ENCODE data around the gene PSPH.
"Not testable (repeated sequence)": the region's sequence is repeated elsewhere in the genome, so short reads cannot be mapped to it uniquely, and the experiment has no call there.

The PSPH gene

DNA sequence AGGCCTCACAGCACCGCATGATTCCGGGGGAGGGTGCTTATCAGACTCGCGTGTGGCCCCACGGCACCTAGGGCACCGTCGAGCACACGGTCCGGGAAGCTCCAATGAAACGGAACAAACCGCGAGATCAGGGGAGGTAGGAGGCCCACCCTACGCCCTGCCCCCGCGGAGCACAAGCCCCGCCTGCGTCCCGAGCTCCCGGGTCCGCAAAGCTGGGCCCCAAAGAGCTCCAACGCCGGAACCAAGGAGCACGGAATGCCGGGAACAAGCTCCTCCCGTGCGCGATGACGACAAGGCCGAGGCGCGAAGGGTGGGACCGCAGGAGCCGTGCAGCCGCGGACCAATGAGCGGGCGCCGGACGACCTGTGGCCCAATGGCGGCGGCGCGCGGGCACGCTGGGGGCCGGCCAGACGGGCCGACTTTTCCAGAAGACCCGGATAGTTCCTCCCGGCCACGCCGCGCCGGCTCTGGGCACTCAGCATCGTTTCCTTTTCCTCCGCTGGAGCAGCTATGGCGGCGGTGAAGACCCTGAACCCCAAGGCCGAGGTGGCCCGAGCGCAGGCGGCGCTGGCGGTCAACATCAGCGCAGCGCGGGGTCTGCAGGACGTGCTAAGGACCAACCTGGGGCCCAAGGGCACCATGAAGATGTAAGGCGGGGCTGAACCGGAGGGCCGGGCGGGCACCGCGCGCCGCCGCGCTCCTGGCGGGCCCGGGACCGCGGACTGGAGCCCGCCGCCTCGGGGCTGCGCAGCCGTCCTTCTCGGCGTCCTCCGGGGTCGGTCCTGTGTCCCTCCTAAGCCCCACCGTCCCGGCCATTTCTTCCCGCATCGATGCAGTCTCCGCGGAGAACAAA lies at the start of gene PSPH, which contains the start of gene CCT6A:
TSS of gene PSPH (minus strand) at position 106 of the 853 bp plus-strand sequence. CDS start 30,232 bp downstream, outside the sequence.
TSS of gene CCT6A (plus strand) at position 427 of the 853 bp plus-strand sequence. CDS start at position 511, 84 bp downstream.
- peak; percentile 86 for DNase-seq

DNA sequence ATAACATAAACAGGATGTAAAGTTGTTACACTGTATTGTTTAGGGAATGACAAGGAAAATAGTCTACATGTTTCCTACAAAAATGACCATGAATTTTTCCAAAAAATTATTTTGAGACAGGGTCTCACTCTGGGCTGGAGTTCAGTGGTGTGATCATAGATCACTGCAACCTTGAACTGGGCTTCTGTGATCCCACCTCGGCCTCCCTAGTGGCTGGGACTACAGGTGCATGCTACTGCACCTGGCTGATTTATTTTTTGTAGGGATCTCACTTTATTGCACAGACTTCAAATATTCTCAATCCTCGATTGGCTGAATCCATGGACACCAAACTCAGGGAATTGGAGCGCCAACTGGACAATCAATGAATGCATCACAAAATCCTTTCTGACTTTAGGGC lies 48.4 kb upstream of the PSPH start:
- DNase-seq, result no peak

GRCh38 chr7:56098187-56099008 lies 47.2 kb upstream of the PSPH start:
- not testable (repeated sequence) for DNase-seq

DNA sequence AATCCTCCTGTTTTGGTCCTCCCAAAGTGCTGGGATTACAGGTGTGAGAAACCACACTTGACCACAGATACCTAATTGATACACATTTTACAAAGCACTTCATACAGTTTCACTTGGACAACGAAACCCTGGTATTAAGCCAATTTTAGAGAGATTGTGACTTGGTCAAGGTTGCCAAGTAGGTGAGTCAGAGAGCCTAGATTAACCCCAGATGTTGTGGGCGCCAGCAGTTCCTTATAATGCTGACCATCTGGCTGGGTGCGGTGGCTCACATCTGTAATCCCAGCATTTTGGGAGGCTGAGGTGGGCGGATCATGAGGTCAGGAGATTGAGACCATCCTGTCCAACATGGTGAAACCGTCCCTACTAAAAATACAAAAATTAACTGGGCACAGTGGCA lies 46.5 kb upstream of the PSPH start:
- no peak for DNase-seq

DNA sequence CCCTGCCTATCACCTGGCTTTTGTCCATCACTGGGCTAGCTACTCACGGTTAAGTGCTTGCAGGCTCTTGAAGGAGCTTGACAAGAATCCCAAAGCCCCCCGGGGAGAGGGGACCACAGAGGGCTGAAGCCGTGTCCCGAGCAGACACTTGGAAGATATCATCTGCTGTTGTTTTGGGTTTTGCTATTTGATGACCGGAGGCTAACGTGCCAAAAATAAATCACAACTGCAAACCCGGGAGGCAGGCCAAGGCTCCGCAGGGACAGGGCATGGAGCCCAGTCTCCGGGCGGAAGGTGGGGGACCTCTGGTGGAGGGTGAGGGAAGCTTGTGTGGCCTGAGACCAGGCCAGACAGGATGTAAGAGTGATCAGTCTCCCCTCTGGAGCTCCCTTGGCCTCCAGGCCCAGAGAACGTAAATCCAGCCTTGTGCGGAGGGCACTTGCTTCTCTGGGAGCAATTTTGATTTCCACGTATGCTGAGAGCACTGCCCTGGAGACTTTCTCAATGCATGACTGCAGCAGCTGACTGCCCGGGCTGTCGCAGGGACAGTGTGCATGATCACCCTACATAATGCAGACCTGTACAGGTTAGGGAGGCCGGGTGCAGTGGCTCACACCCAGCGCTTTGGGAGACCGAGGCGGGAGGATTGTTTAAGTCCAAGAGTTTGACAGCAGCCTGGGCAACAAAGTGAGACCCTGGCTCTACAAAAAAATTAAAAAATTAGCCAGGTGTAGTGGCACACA lies 41.7 kb upstream of the PSPH start, which contains the start of gene PHKG1:
TSS of gene PHKG1 (minus strand) at position 164 of the 743 bp plus-strand sequence. CDS start 4,011 bp downstream, outside the sequence.
- no peak for DNase-seq

GRCh38 chr7:56092388-56092787 lies 41.1 kb upstream of the PSPH start:
- not testable (repeated sequence) for DNase-seq

GRCh38 chr7:56091591-56091990 lies 40.3 kb upstream of the PSPH start:
- no peak for DNase-seq

DNA sequence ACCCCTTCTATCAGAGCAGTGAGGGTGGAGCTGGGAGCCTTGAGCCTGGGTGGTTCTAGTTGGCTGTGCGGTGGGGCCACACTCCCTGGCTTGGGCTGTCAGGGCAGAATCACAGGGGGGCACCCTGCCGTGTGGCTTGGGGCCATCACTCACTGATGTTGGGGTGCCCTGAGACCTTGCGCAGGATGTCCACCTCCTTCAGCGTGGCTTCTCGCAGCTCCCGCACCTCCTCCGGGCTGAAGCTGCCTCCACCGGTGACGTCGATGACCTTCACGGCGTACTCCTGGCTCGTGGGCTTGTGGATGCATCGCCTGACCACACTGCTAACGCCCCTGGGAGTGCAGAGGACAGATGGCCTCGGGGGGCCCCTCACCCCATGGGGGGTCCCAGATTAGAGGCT lies 36.2 kb upstream of the PSPH start:
- DNase-seq, result no peak

GRCh38 chr7:56086761-56087160 lies 35.5 kb upstream of the PSPH start:
- no peak for DNase-seq

- DNase-seq, result no peak
Measured at GRCh38 chr7:56083150-56083785, 32.0 kb upstream of the PSPH start.

DNA sequence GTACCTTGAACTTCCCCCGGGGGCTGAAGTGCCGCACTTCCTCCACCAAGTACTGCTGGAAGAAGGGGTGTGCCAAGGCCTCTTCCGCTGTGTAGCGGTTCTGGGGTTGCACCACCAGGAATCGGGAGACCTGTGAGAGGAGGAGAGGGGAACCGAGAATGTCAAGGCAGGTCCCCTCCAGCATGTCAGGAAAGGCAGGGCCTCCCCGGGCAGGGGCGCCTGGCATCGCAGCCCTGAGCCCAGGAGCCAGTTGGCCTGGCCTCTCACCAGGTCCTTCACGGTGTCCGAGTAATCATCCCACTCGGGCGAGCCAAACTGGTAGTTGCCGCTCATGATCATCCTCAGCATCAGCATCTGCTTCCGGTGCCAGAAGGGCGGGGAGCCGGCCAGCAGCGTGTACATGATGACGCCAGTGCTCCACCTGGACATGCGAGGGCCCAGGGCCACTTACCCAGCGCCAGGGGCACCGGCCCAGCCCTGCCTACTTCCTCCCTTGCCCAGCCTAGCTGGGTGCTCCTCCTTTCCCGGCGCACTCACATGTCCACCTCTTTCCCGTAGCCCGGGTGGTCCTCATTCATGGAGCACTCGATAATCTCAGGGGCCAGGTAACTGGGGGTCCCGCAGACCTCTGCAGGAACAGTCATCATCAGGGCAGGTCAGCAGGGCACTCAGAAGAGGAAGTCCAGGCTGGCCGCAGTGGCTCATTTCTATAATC lies 30.5 kb upstream of the PSPH start:
- DNase-seq, result no peak

DNA sequence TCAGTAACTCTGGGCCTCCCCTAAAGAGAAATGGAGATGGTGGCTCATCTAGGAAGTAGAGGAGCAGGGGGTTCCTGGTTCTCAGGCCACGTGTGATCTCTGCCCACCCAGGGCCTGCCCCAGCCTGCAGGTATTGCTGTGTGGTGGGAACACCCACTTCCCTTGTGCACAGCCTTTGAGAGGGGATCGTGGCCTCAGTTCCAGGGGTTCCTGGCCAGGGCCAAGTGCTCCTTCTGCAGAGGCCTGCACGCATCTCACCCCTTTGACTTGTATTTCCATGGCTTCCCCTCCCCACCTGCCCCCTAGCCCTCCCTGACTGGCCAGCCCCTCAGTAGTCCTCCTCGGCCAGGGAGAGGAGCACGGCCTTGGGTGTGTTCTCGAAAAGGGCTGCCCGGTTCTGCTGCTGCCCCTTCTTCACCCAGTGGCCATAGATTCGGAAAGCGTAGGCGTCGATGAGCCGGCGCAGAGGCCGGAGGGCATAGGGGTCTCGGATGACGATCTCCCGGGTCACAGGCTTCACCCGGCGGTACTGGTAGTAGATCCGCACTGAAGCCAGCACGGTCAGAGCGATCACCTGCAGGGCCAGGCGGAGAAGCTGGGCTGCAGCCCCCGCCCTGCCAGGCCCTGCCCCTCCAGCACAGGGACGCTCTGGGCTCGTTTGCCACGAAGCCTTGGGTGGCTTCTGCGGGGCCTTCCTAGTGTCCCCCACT lies 29.6 kb upstream of the PSPH start:
- DNase-seq, result not testable (repeated sequence)

DNA sequence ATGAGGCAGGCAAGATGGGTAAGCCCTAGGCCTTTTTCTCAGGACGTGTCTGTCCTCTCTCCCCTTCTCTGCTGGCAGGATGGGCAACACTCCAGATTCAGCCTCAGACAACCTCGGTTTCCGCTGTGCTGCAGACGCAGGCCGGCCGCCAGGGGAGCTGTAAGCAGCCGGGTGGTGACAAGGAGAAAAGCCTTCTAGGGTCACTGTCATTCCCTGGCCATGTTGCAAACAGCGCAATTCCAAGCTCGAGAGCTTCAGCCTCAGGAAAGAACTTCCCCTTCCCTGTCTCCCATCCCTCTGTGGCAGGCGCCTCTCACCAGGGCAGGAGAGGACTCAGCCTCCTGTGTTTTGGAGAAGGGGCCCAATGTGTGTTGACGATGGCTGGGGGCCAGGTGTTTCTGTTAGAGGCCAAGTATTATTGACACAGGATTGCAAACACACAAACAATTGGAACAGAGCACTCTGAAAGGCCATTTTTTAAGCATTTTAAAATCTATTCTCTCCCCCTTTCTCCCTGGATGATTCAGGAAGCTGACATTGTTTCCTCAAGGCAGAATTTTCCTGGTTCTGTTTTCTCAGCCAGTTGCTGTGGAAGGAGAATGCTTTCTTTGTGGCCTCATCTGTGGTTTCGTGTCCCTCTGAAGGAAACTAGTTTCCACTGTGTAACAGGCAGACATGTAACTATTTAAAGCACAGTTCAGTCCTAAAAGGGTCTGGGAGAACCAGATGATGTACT lies 28.4 kb upstream of the PSPH start:
- no peak for DNase-seq

- DNase-seq, result no peak
Measured at GRCh38 chr7:56078196-56078595, 27.0 kb upstream of the PSPH start.

- no peak for DNase-seq
Measured at GRCh38 chr7:56077681-56078080, 26.4 kb upstream of the PSPH start.

- peak; percentile 53 for DNase-seq
Measured at GRCh38 chr7:56074371-56074791, 23.1 kb upstream of the PSPH start.

DNA sequence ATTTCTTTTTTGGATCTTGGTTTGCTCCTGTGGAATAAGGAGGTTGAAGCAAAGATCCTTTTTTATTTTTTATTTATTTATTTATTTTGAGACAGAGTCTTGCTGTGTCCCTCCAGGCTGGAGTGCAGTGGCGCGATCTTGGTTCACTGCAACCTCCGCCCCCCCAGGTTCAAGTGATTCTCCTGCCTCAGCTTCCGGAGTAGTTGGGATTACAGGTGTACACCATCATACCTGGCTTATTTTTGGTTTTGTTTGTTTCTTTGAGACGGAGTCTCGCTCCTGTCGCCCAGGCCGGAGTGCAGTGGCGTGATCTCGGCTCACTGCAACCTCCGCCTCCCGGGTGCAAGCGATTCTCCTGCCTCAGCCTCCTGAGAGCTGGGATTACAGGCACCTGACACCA lies 15.1 kb upstream of the PSPH start:
- not testable (repeated sequence) for DNase-seq

- DNase-seq, result peak; percentile 86
Measured at GRCh38 chr7:56063882-56064625, 12.8 kb upstream of the PSPH start, which contains the start of gene SUMF2. SUMF2 (plus strand) TSS chr7:56064286; CDS start chr7:56064312, 26 bp downstream.

GRCh38 chr7:56063500-56063881 lies 12.2 kb upstream of the PSPH start:
- DNase-seq, result no peak
